LHCN-M2 (cell line): ENCODE results near the gene SCGB1C2. TPM values are rescaled to one million over a fixed set of nuclear protein-coding genes. Genes with fewer than 3 reads are reported as not detected.

Experiments used
- DNase-seq: peaks from one replicate; pipeline ENCODE4 v3.0.0-alpha.2; 2012; ENCODE audit warnings: low read depth
- total RNA-seq: library from RNA; depleted of rRNA; stranded (reverse); fragments of >200 nt; gene quantifications from 2 replicates; pipeline ENCODE4 v1.2.3, GENCODE V29; 2014

Gene SCGB1C2
- total RNA-seq, 1 experiment from 2014 or later, result not detected

GRCh38 chr17:170130-170670 lies 32.8 kb downstream of the SCGB1C2 start:
- DNase-seq, result no peak

- no peak for DNase-seq
These were observed 34.5 kb downstream of the SCGB1C2 start for GRCh38 chr17:171871-172270.

GRCh38 chr17:172401-172800 lies 35.0 kb downstream of the SCGB1C2 start:
- no peak for DNase-seq

GRCh38 chr17:173166-173911 lies 36.0 kb downstream of the SCGB1C2 start:
- no peak for DNase-seq

GRCh38 chr17:177155-177554 lies 39.8 kb downstream of the SCGB1C2 start:
- no peak for DNase-seq

GRCh38 chr17:177762-178161 lies 40.4 kb downstream of the SCGB1C2 start:
- no peak for DNase-seq

GRCh38 chr17:178292-179065 lies 41.1 kb downstream of the SCGB1C2 start:
- no peak for DNase-seq

GRCh38 chr17:179066-179432 lies 41.7 kb downstream of the SCGB1C2 start:
- DNase-seq, result no peak

GRCh38 chr17:179781-180380 lies 42.5 kb downstream of the SCGB1C2 start:
- no peak for DNase-seq

- no peak for DNase-seq
These were observed 43.2 kb downstream of the SCGB1C2 start for GRCh38 chr17:180381-181244.

GRCh38 chr17:181245-182049 lies 44.1 kb downstream of the SCGB1C2 start, which contains the start of gene DOC2B:
DOC2B (minus strand) TSS chr17:181650; CDS start chr17:181479, 171 bp downstream.
- no peak for DNase-seq

- DNase-seq, result no peak
These were observed 44.8 kb downstream of the SCGB1C2 start for GRCh38 chr17:182050-182751.

- DNase-seq, result peak; percentile 23
These were observed 45.7 kb downstream of the SCGB1C2 start for GRCh38 chr17:183021-183420.

- DNase-seq, result no peak
These were observed 48.2 kb downstream of the SCGB1C2 start for GRCh38 chr17:185445-186138.

- DNase-seq, result no peak
These were observed 49.8 kb downstream of the SCGB1C2 start for GRCh38 chr17:187130-187529.
